Caco-2 (cell line): ENCODE data around the gene EIF3K. TPM values are rescaled to one million over a fixed set of nuclear protein-coding genes. Genes with fewer than 3 reads are reported as not detected.
A peak's percentile ranks its signal among the peaks of the same experiment; 100 is the strongest.

ENCODE experiments used
- BruUV-seq: library from RNA; stranded (reverse); fragments of 400-500 nt; replicated peaks from 2 replicates; lab custom pipeline; 2021; lab: Mats Ljungman, UMichigan
- CTCF ChIA-PET: fragments of 300-600 bp; sonication (Branson Sonifier 250); formaldehyde crosslinking; loops from one replicate; lab custom pipeline; 2022; ENCODE audit warnings: antibody characterized with exemption; lab: Charles Lee
- POLR2A ChIA-PET: fragments of 300-600 bp; sonication (Branson Sonifier 250); formaldehyde crosslinking; loops from one replicate; lab custom pipeline; 2022; ENCODE audit warnings: antibody characterized with exemption; lab: Charles Lee
- DNase-seq, 2 experiments: peaks; one replicate each; pipeline versions ENCODE4 v3.0.0 to v3.0.0-alpha.2; 2020 to 2022
- H3K27me3 ChIP-seq: replicated peaks from 2 replicates; pipeline ENCODE4 v1.6.0; 2011; ENCODE audit warnings: low read length; ENCODE audit not compliant: control insufficient read depth, insufficient read depth
- H3K36me3 ChIP-seq: 2 replicates; pipeline ENCODE4 v1.5.1; 2011; ENCODE audit warnings: low read length; ENCODE audit not compliant: control insufficient read depth, insufficient read depth
- H3K4me1 ChIP-seq: fragments of 250-450 bp; sonication (Bioruptor Pico); 2 replicates; pipeline ENCODE4 v1.5.1; 2020; ENCODE audit warnings: mild to moderate bottlenecking
- H3K4me3 ChIP-seq: 2 replicates; pipeline ENCODE4 v1.5.1; 2011; ENCODE audit warnings: low read depth, mild to moderate bottlenecking, control low read depth, low read length
- H3K9me3 ChIP-seq: fragments of 250-450 bp; sonication (Bioruptor Pico); 2 replicates; pipeline ENCODE4 v1.5.1; 2020; ENCODE audit warnings: mild to moderate bottlenecking, moderate library complexity
- H3K27ac Mint-ChIP-seq: one replicate; pipeline ENCODE4 v1.8.0; 2022; ENCODE audit warnings: mixed read lengths; ENCODE audit not compliant: unreplicated experiment
- H3K27me3 Mint-ChIP-seq: one replicate; pipeline ENCODE4 v1.8.0; 2022; ENCODE audit warnings: mixed read lengths; ENCODE audit not compliant: insufficient read depth, unreplicated experiment
- H3K36me3 Mint-ChIP-seq: one replicate; pipeline ENCODE4 v1.8.0; 2022; ENCODE audit warnings: mild to moderate bottlenecking, mixed read lengths; ENCODE audit not compliant: insufficient read depth, unreplicated experiment
- H3K4me1 Mint-ChIP-seq: one replicate; pipeline ENCODE4 v1.8.0; 2022; ENCODE audit warnings: low read depth, mixed read lengths; ENCODE audit not compliant: unreplicated experiment
- H3K4me3 Mint-ChIP-seq: one replicate; pipeline ENCODE4 v1.8.0; 2022; ENCODE audit warnings: mild to moderate bottlenecking, moderate library complexity, mixed read lengths; ENCODE audit not compliant: unreplicated experiment
- H3K9me3 Mint-ChIP-seq: one replicate; pipeline ENCODE4 v1.8.0; 2022; ENCODE audit warnings: mixed read lengths; ENCODE audit not compliant: unreplicated experiment
- intact Hi-C: fragments of 100-400 bp; cut with micrococcal nuclease; formaldehyde crosslinking; loops from one replicate; pipeline ENCODE4 v1.10.0; 2022; ENCODE audit not compliant: unreplicated experiment
- total RNA-seq: library from RNA; stranded (reverse); gene quantifications from 2 replicates; pipeline ENCODE4 v1.2.3, GENCODE V29; 2022
- TF ChIP-seq, protein P1 (sequence below), 2 experiments: fragments of 200-600 bp in 1 of 2; IDR thresholded peaks; 1 replicate in 1 of 2; 2 replicates in 1 of 2; pipeline versions ENCODE4 v1.5.1 to v1.8.0; 2011 to 2022; ENCODE audit warnings: antibody characterized with exemption in 1 of 2, control low read depth in 1 of 2, inconsistent platforms in 1 of 2, low read depth in 1 of 2, low read length in 1 of 2, mild to moderate bottlenecking in 1 of 2, moderate library complexity in 1 of 2; ENCODE audit not compliant: insufficient read depth in 1 of 2, severe bottlenecking in 1 of 2, unreplicated experiment in 1 of 2

EIF3K gene
- total RNA-seq, 1 experiment from 2014 or later, result 354 TPM

DNA sequence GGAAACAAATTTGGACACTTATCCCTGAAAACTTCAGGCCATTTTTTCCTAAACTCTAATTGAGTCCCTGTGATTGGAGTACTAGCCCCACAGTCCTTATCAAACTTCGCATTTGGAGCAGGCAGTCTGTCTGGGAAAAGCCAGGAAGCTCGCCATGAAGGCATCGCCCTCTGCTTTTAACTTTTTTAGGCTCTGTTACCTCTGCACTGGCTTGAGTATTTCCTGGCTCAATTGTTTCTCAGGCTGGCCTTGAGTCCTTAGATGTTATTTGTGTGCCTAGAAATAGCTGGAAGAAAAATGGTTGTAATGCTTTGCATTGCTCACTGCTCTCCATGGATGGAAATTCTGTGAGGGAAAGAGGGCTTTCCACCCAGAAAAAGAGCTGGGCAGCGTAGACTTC lies 52.7 kb downstream of the EIF3K start:
- DNase-seq, result no peak
- Mint-ChIP-seq H3K27me3 (no peaks in the 10 kb centered on the region), H3K27ac (peak overlapping the region; percentile 88), H3K36me3 (peaks cover 87% of the 10 kb centered on the region), H3K9me3 (no peaks in the 10 kb centered on the region), H3K4me3 (peak overlapping the region; percentile 61), H3K4me1 (peaks cover 62% of the 10 kb centered on the region)
- POLR2A ChIA-PET, result interaction anchor here (0.7 to 4.2 kb wide), 3 partner anchors 10 to 30 kb away, joined by 3 to 33 read pairs (median 8); no protein-coding TSS in a partner anchor
- Histone ChIP-seq H3K4me1 (peaks cover 83% of the 10 kb centered on the region), H3K4me3 (no peak overlapping the region), H3K27me3 (no peaks in the 10 kb centered on the region), H3K36me3 (peaks cover 8% of the 10 kb centered on the region), H3K9me3 (no peaks in the 10 kb centered on the region)
- no TSS peak for BruUV-seq
- TF ChIP-seq, protein P1, sequence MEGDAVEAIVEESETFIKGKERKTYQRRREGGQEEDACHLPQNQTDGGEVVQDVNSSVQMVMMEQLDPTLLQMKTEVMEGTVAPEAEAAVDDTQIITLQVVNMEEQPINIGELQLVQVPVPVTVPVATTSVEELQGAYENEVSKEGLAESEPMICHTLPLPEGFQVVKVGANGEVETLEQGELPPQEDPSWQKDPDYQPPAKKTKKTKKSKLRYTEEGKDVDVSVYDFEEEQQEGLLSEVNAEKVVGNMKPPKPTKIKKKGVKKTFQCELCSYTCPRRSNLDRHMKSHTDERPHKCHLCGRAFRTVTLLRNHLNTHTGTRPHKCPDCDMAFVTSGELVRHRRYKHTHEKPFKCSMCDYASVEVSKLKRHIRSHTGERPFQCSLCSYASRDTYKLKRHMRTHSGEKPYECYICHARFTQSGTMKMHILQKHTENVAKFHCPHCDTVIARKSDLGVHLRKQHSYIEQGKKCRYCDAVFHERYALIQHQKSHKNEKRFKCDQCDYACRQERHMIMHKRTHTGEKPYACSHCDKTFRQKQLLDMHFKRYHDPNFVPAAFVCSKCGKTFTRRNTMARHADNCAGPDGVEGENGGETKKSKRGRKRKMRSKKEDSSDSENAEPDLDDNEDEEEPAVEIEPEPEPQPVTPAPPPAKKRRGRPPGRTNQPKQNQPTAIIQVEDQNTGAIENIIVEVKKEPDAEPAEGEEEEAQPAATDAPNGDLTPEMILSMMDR (IDR thresholded peaks at IDR 0.05; ENCODE audit: insufficient read depth in 1 of 2, low read depth in 1 of 2, low read length in 1 of 2, severe bottlenecking in 1 of 2, unreplicated experiment in 1 of 2), result no peak
- intact Hi-C loops, result loop anchor here (1.0 to 2.0 kb wide), 2 partner anchors 12 to 19 kb away; no protein-coding TSS in a partner anchor
- CTCF ChIA-PET, result interaction anchor here (0.7 to 2.1 kb wide), 2 partner anchors 12 to 269 kb away, joined by 4 to 12 read pairs; partner anchors contain the start of gene FAM98C

DNA sequence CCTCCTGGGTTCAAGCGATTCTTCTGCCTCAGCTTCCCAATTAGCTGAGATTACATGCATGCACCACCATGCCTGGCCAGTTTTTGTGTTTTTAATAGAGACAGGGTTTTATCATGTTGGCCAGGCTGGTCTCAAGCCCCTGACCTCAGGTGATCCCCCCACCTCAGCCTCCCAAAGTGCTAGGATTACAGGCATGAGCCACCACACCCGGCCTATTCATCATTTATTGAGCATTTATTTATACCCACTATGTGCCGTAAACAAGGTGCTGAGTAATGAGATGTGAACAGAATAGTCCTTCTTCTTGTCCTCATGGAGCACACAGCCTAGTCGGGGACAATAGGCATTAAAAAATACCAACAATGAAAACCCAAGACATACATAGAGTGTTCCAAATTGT lies 54.0 kb downstream of the EIF3K start:
- H3K4me1 ChIP-seq, result peaks cover 70% of the 10 kb centered on the region
- no peak overlapping the region for H3K4me3 ChIP-seq
- TF ChIP-seq, protein P1 (IDR thresholded peaks at IDR 0.05; ENCODE audit: insufficient read depth in 1 of 2, low read depth in 1 of 2, low read length in 1 of 2, severe bottlenecking in 1 of 2, unreplicated experiment in 1 of 2), result no peak
- ChIA-PET CTCF (no interaction called here), POLR2A (no interaction called here)
- DNase-seq, result no peak
- peaks cover 8% of the 10 kb centered on the region for H3K36me3 ChIP-seq
- H3K27ac Mint-ChIP-seq, result no peak overlapping the region
- H3K27me3 ChIP-seq, result no peaks in the 10 kb centered on the region
- no peaks in the 10 kb centered on the region for H3K9me3 Mint-ChIP-seq
- no peaks in the 10 kb centered on the region for H3K9me3 ChIP-seq
- H3K4me1 Mint-ChIP-seq, result peaks cover 64% of the 10 kb centered on the region
- BruUV-seq, result no TSS peak
- intact Hi-C loops, result no loop called here
- H3K27me3 Mint-ChIP-seq, result no peaks in the 10 kb centered on the region
- peaks cover 86% of the 10 kb centered on the region for H3K36me3 Mint-ChIP-seq
- no peak overlapping the region for H3K4me3 Mint-ChIP-seq

DNA sequence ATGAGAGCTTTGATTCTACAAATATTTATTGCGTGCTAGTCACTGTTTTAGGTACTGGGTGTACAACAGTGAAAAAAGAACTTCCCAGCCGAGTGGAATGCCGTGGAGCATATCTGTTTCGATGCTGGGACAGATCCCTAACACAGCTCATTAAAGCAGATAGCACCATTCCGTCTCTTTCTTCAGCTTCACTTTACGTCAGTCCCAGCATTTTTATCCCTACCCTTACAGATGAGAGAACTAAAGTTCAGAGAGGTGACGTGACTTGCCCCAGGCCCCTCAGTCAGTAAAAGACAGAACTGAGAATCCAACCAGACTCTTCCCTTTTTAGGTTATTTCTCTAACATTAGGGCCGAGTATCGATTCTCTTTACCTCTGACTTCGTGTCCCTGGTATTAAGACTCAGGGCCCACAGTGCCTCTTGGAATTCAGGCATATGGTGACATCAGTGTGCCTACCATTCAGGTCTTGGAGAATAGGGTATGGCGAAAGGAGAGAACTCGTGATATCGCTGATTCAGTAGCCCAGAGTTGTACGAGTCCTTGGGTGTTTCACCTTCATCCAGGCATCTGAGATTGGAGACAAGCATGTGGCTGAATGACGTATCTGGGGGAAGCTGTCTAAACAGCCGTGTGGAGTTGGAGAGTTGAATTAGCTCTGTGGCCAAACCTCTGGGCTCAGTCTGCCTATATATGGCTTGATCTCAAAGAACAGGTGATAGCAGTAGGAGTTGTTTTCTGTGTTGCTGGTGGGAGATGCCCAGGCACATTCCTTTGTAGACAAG lies 55.6 kb downstream of the EIF3K start:
- ChIA-PET CTCF (interaction anchor here (0.5 to 0.8 kb wide), 2 partner anchors 12 to 38 kb away, joined by 3 read pairs; no protein-coding TSS in a partner anchor), POLR2A (no interaction called here)
- no peaks in the 10 kb centered on the region for H3K9me3 Mint-ChIP-seq
- peaks cover 54% of the 10 kb centered on the region for H3K4me1 ChIP-seq
- H3K4me1 Mint-ChIP-seq, result peaks cover 63% of the 10 kb centered on the region
- no peak overlapping the region for H3K4me3 ChIP-seq
- no peak overlapping the region for H3K4me3 Mint-ChIP-seq
- peaks cover 86% of the 10 kb centered on the region for H3K36me3 Mint-ChIP-seq
- intact Hi-C loops, result no loop called here
- no peaks in the 10 kb centered on the region for H3K27me3 ChIP-seq
- BruUV-seq, result no TSS peak
- H3K36me3 ChIP-seq, result peaks cover 7% of the 10 kb centered on the region
- no peak for DNase-seq
- H3K27me3 Mint-ChIP-seq, result no peaks in the 10 kb centered on the region
- TF ChIP-seq, protein P1 (IDR thresholded peaks at IDR 0.05; ENCODE audit: insufficient read depth in 1 of 2, low read depth in 1 of 2, low read length in 1 of 2, severe bottlenecking in 1 of 2, unreplicated experiment in 1 of 2), result no peak
- peak overlapping the region; percentile 61 for H3K27ac Mint-ChIP-seq
- H3K9me3 ChIP-seq, result no peaks in the 10 kb centered on the region
